ENCODE data around the gene GPX4.

GPX4 gene

GRCh38 chr19:1085053-1085658 lies 18.6 kb upstream of the GPX4 start:
- no peak for DNase-seq

- DNase-seq = no peak
These were observed 17.9 kb upstream of the GPX4 start for GRCh38 chr19:1085676-1086442.

- no peak for DNase-seq
These were observed 17.2 kb upstream of the GPX4 start for GRCh38 chr19:1086613-1087012.

GRCh38 chr19:1087813-1088415 lies 15.9 kb upstream of the GPX4 start:
- DNase-seq = no peak

GRCh38 chr19:1088416-1089010 lies 15.3 kb upstream of the GPX4 start:
- no peak for DNase-seq

GRCh38 chr19:1089126-1089771 lies 14.5 kb upstream of the GPX4 start:
- DNase-seq = no peak

GRCh38 chr19:1089891-1090290 lies 13.9 kb upstream of the GPX4 start:
- no peak for DNase-seq

GRCh38 chr19:1090731-1091543 lies 12.9 kb upstream of the GPX4 start:
- DNase-seq = no peak

GRCh38 chr19:1091544-1092175 lies 12.1 kb upstream of the GPX4 start:
- DNase-seq = no peak

GRCh38 chr19:1093330-1093729 lies 10.5 kb upstream of the GPX4 start:
- DNase-seq = no peak

GRCh38 chr19:1093811-1094553 lies 9.8 kb upstream of the GPX4 start:
- no peak for DNase-seq

GRCh38 chr19:1094655-1094977 lies 9.2 kb upstream of the GPX4 start:
- DNase-seq = no peak

- peak; percentile 85 for DNase-seq
These were observed 8.7 kb upstream of the GPX4 start, which contains the start of gene POLR2E for GRCh38 chr19:1094978-1095701. POLR2E (minus strand) TSS chr19:1095375; CDS start chr19:1095315, 60 bp downstream.

GRCh38 chr19:1097810-1098176 lies 6.0 kb upstream of the GPX4 start:
- DNase-seq = no peak

- no peak for DNase-seq
These were observed 5.4 kb upstream of the GPX4 start for GRCh38 chr19:1098177-1099051.

- no peak for DNase-seq
These were observed 2.5 kb upstream of the GPX4 start for GRCh38 chr19:1101337-1101698.

- DNase-seq = no peak
These were observed 1.2 kb upstream of the GPX4 start for GRCh38 chr19:1102407-1103131.

GRCh38 chr19:1103132-1103707 lies 574 bp upstream of the GPX4 start:
- DNase-seq = no peak
